K562 (cell line): ENCODE measurements around the gene CTRL. TPM values are rescaled to one million over a fixed set of nuclear protein-coding genes. Genes with fewer than 3 reads are reported as not detected.

Experiments
- CSDE1 ChIP-seq, 2 experiments: fragments of 450-650 bp; IDR thresholded peaks; 2 replicates each; pipeline ENCODE4 v1.6.1; 2016; ENCODE audit warnings: mild to moderate bottlenecking in 1 of 2
- FOXA1 ChIP-seq: fragments of 450-650 bp; IDR thresholded peaks from 2 replicates; pipeline ENCODE4 v1.6.1; 2016; ENCODE audit warnings: mild to moderate bottlenecking, borderline replicate concordance
- MEIS2 ChIP-seq: fragments of 450-650 bp; IDR thresholded peaks from 2 replicates; pipeline ENCODE4 v1.6.1; 2014; ENCODE audit warnings: mild to moderate bottlenecking; ENCODE audit not compliant: partially characterized antibody
- NONO ChIP-seq, 2 experiments: fragments of 200-400 bp in 1 of 2; fragments of 450-650 bp in 1 of 2; formaldehyde crosslinking in 1 of 2; IDR thresholded peaks; 2 replicates each; pipeline ENCODE4 v1.6.1; 2017; ENCODE audit warnings: low read depth in 2 of 2, mild to moderate bottlenecking in 2 of 2, moderate library complexity in 2 of 2, low read length in 1 of 2
- NR2F6 ChIP-seq: fragments of 450-650 bp; formaldehyde crosslinking; IDR thresholded peaks from 2 replicates; pipeline ENCODE4 v1.4.0; 2020; ENCODE audit warnings: mild to moderate bottlenecking
- POLR2AphosphoS2 ChIP-seq: IDR thresholded peaks from 2 replicates; pipeline ENCODE4 v1.6.1; 2012; ENCODE audit warnings: low read length, improper control_type of control experiment
- RB1 ChIP-seq: fragments of 450-650 bp; IDR thresholded peaks from 2 replicates; pipeline ENCODE4 v1.6.1; 2017; ENCODE audit warnings: low read depth, mild to moderate bottlenecking
- RBFOX2 ChIP-seq: fragments of 200-400 bp; formaldehyde crosslinking; IDR thresholded peaks from 2 replicates; pipeline ENCODE4 v1.6.1; 2017; ENCODE audit warnings: low read depth, mild to moderate bottlenecking, low read length, moderate library complexity
- RBM25 ChIP-seq: fragments of 200-400 bp; formaldehyde crosslinking; IDR thresholded peaks from 2 replicates; pipeline ENCODE4 v1.6.1; 2018; ENCODE audit warnings: low read length, low read depth, moderate library complexity; ENCODE audit not compliant: severe bottlenecking
- TBP ChIP-seq: optimal IDR thresholded peaks from 2 replicates; pipeline ENCODE3; 2011; ENCODE audit warnings: low read depth, low read length, improper control_type of control experiment
- ZBTB1 ChIP-seq: sonication (generic); formaldehyde crosslinking; IDR thresholded peaks from 2 replicates; pipeline ENCODE4 v1.8.1; 2023; ENCODE audit warnings: missing genetic modification reagents, low read depth, mild to moderate bottlenecking, borderline replicate concordance
- ZBTB17 ChIP-seq: fragments of 450-650 bp; formaldehyde crosslinking; IDR thresholded peaks from 2 replicates; pipeline ENCODE4 v1.4.0; 2020; ENCODE audit warnings: mild to moderate bottlenecking
- polyA plus RNA-seq, 8 experiments: library from polyadenylated mRNA; depleted of rRNA in 4 of 8; stranded (reverse) in 5 of 8; unstranded in 3 of 8; fragments of >200 nt; fragmentation: Nextera tagmentation in 2 of 8; fragmentation: Illumina TruSeq in 1 of 8; extraction: Ambion mirVana in 2 of 8; extraction: Trizol in 1 of 8; gene quantifications; 2 replicates each; pipeline versions ENCODE4 v1.2.1 to v1.2.3, GENCODE V29; 2011 to 2014; ENCODE audit warnings: inconsistent platforms in 1 of 8, missing spikeins in 1 of 8
- total RNA-seq, 7 experiments: library from RNA; depleted of rRNA in 6 of 7; stranded (reverse); fragments of >200 nt in 6 of 7; fragmentation: Illumina TruSeq in 2 of 7; extraction: Trizol in 2 of 7; gene quantifications; 2 replicates each; pipeline versions ENCODE4 v1.2.1 to v1.2.3, GENCODE V29; 2011 to 2021; ENCODE audit warnings: low replicate concordance in 1 of 7
- TF ChIP-seq, protein P1 (sequence below): fragments of 450-650 bp; formaldehyde crosslinking; IDR thresholded peaks from 2 replicates; pipeline ENCODE4 v1.4.0; 2020; ENCODE audit warnings: mild to moderate bottlenecking, moderate library complexity
- TF ChIP-seq, protein P2 (sequence below), 2 experiments: fragments of 150-350 bp in 1 of 2; IDR thresholded peaks; 2 replicates each; pipeline ENCODE4 v1.6.1; 2012 to 2016; ENCODE audit warnings: low read depth in 2 of 2, low read length in 2 of 2, mild to moderate bottlenecking in 1 of 2, moderate library complexity in 1 of 2
- TF ChIP-seq, protein P3 (sequence below): fragments of 200-800 bp; sonication (Bioruptor generic); IDR thresholded peaks from 2 replicates; pipeline ENCODE4 v1.6.1; 2016; ENCODE audit warnings: missing genetic modification characterization, missing compliant biosample characterization

CTRL gene
- total and polyA plus RNA-seq, 9 of the 15 experiments (the other 6 are each of a cell fraction or from before 2014, with no cell fraction given) = 1.4 to 5.6 (median 2.5) TPM

- peak; percentile 86 for TF ChIP-seq RBFOX2
- TF ChIP-seq CSDE1 (IDR thresholded peaks at IDR 0.05) = peak in 1 of 2 experiments; percentile 50; a peak in 1 of 4 replicates
- TF ChIP-seq NONO (IDR thresholded peaks at IDR 0.05; ENCODE audit: low read depth in 2 of 2, low read length in 1 of 2) = peak; percentile 81 to 86
- peak; percentile 70; the same call in 1 of the 2 replicates for TF ChIP-seq NR2F6
- TF ChIP-seq, protein P1, sequence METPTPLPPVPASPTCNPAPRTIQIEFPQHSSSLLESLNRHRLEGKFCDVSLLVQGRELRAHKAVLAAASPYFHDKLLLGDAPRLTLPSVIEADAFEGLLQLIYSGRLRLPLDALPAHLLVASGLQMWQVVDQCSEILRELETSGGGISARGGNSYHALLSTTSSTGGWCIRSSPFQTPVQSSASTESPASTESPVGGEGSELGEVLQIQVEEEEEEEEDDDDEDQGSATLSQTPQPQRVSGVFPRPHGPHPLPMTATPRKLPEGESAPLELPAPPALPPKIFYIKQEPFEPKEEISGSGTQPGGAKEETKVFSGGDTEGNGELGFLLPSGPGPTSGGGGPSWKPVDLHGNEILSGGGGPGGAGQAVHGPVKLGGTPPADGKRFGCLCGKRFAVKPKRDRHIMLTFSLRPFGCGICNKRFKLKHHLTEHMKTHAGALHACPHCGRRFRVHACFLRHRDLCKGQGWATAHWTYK (CRISPR knock-in tag) = peak; percentile 85; the same call in 1 of the 2 replicates
- TF ChIP-seq TBP = peak; percentile 47
- peak; percentile 68 for TF ChIP-seq MEIS2
- TF ChIP-seq, protein P2, sequence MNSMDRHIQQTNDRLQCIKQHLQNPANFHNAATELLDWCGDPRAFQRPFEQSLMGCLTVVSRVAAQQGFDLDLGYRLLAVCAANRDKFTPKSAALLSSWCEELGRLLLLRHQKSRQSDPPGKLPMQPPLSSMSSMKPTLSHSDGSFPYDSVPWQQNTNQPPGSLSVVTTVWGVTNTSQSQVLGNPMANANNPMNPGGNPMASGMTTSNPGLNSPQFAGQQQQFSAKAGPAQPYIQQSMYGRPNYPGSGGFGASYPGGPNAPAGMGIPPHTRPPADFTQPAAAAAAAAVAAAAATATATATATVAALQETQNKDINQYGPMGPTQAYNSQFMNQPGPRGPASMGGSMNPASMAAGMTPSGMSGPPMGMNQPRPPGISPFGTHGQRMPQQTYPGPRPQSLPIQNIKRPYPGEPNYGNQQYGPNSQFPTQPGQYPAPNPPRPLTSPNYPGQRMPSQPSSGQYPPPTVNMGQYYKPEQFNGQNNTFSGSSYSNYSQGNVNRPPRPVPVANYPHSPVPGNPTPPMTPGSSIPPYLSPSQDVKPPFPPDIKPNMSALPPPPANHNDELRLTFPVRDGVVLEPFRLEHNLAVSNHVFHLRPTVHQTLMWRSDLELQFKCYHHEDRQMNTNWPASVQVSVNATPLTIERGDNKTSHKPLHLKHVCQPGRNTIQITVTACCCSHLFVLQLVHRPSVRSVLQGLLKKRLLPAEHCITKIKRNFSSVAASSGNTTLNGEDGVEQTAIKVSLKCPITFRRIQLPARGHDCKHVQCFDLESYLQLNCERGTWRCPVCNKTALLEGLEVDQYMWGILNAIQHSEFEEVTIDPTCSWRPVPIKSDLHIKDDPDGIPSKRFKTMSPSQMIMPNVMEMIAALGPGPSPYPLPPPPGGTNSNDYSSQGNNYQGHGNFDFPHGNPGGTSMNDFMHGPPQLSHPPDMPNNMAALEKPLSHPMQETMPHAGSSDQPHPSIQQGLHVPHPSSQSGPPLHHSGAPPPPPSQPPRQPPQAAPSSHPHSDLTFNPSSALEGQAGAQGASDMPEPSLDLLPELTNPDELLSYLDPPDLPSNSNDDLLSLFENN (IDR thresholded peaks at IDR 0.05; ENCODE audit: low read depth in 2 of 2, low read length in 2 of 2) = 0 out of 4 replicates have a peak, but pooled peaks of 1 of the 2 experiments have one; percentile 9
- TF ChIP-seq RBM25 = peak; percentile 19
- TF ChIP-seq POLR2AphosphoS2 = no peak
- 0 out of 2 replicates have a peak, but pooled peaks have one; percentile 40 for TF ChIP-seq ZBTB17
- peak; percentile 80 for TF ChIP-seq RB1
- TF ChIP-seq FOXA1 = no peak
- TF ChIP-seq ZBTB1 (CRISPR knock-in tag) = peak; percentile 48; the same call in 1 of the 2 replicates
- TF ChIP-seq, protein P3, sequence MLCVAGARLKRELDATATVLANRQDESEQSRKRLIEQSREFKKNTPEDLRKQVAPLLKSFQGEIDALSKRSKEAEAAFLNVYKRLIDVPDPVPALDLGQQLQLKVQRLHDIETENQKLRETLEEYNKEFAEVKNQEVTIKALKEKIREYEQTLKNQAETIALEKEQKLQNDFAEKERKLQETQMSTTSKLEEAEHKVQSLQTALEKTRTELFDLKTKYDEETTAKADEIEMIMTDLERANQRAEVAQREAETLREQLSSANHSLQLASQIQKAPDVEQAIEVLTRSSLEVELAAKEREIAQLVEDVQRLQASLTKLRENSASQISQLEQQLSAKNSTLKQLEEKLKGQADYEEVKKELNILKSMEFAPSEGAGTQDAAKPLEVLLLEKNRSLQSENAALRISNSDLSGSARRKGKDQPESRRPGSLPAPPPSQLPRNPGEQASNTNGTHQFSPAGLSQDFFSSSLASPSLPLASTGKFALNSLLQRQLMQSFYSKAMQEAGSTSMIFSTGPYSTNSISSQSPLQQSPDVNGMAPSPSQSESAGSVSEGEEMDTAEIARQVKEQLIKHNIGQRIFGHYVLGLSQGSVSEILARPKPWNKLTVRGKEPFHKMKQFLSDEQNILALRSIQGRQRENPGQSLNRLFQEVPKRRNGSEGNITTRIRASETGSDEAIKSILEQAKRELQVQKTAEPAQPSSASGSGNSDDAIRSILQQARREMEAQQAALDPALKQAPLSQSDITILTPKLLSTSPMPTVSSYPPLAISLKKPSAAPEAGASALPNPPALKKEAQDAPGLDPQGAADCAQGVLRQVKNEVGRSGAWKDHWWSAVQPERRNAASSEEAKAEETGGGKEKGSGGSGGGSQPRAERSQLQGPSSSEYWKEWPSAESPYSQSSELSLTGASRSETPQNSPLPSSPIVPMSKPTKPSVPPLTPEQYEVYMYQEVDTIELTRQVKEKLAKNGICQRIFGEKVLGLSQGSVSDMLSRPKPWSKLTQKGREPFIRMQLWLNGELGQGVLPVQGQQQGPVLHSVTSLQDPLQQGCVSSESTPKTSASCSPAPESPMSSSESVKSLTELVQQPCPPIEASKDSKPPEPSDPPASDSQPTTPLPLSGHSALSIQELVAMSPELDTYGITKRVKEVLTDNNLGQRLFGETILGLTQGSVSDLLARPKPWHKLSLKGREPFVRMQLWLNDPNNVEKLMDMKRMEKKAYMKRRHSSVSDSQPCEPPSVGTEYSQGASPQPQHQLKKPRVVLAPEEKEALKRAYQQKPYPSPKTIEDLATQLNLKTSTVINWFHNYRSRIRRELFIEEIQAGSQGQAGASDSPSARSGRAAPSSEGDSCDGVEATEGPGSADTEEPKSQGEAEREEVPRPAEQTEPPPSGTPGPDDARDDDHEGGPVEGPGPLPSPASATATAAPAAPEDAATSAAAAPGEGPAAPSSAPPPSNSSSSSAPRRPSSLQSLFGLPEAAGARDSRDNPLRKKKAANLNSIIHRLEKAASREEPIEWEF (CRISPR knock-in tag) = no peak
Measured at GRCh38 chr16:67892899-67893742, 38.5 kb downstream of the CTRL start, which contains the start of gene PSKH1 (continued).
